ENCODE results near the gene MGAT4A.
"Not testable (repeated sequence)": the region's sequence is repeated elsewhere in the genome, so short reads cannot be mapped to it uniquely, and the experiment has no call there.

The MGAT4A gene

DNA sequence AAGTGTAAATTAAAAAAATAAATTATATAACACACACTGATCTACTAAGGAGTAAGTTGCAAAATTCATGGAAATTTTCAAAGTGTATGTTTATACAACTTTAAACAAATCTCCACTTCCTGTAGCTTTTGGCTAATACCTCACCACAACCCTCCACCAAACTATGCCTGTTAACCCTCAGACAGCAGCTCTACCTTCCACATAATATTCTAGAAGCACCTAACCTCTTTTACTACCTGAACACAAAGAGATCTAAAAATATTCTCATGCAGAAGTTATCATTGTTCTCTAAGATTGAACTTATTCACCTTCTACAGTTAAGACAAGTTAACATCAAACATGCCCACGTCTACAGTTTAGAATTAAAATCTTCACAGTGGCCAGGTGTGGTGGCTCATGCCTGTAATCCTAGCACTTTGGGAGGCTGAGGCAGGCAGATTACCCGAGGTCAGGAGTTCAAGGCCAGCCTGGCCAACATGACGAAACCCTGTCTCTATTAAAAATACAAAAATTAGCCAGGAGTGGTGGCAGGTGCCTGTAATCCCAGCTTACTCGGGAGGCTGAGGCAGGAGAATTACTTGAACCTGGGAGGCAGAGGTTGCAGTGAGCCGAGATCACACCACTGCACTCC is 2.7 kb downstream of the MGAT4A start:
- not testable (repeated sequence) for DNase-seq

DNA sequence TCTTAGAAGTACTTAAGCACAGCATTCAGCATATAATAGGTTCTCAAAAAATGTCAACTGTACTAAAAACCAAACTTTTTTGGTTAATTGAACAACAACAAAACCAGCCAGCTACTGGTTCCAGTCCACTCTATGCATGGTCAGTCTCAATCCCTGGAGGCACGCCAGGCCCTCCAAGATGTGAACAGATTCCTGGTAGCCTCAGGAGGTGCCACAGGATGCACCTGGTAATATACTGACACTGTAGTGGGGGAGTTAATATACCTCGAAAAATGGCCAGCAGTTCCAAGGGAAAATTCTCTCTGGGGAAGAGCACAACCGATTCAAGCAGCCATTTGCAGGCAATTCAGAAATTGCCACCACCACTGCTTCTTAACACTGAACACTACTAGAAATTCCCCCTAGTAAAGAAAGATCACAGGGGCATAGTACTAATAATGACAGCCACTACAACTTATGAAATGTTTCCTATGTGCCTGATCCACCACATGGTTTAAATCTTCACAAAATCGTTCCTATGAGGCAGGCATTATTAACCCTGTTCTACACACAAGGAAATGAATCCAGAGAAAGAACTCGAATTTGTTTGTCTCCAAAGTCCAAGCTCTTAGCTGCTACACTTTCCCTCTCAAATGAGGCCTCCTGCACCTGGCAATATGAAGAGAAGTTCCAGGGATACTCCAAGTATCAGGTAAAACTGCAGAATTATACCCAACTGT is 3.4 kb downstream of the MGAT4A start:
- DNase-seq, result no peak

DNA sequence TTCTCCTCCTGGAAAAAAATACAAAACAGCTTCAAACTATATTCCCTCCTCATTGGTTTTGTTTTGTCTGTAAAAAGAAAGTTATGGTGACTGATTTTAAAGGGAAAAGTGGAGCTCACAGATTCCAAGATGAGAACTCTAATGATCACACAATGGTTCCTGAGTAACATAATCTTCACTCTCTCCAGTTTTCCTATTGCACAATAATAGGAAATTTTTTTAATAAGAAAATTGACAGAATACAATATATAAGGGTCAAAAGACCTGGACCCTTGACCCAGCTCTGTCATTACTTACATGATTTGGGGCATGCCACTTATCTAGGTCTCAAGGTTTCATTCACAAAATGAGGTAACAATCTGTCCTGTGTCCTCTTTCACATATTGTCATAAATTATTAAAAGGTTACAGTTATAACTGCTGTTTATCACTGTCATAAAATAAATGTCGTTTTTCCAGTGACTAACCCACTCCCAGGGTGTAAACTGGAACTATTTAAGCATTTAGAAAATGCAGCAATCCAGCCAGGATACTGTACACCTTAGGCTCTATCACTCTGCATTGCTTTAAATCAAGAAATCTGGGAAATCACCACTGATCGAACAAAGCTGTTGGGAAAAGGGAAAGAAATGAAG is 4.1 kb downstream of the MGAT4A start:
- DNase-seq, result no peak

DNA sequence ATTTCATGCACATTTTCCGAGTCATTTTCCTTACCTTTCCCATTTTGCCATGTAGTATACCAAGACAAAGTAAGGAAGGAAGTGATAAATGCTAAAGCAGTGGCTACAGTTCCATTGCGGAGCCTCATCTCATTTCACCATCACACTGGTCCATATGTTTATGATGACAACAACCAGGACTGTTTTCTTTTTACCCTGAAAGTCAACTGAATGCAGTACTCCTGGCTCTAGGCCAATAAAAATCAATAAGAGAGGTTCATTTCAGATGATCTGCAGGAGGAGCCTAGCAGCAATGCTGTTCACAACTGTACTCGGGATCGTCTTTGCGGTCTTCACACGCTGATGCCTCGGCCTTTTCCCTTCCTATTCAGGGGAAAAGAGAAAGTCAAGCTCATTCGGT is 4.7 kb downstream of the MGAT4A start:
- DNase-seq, result no peak

DNA sequence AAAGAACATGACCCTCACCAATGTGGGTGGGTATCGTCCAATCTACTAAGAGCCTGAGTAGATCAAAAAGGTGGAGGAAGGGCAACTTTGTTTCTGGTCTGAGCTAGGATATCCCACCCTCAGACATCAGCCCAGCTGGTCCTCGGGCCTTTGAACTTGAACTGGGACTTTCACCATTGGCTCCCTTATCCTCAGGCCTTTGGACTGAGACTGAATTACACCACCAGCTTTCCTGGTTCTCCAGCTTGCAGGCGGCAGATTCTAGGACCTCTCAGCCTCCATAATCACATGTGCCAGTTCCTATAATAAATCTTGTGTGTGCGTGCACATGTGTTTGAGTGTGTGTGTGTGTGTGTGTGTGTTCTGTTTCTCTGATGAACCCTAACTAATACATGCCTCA is 10.6 kb downstream of the MGAT4A start:
- no peak for DNase-seq

DNA sequence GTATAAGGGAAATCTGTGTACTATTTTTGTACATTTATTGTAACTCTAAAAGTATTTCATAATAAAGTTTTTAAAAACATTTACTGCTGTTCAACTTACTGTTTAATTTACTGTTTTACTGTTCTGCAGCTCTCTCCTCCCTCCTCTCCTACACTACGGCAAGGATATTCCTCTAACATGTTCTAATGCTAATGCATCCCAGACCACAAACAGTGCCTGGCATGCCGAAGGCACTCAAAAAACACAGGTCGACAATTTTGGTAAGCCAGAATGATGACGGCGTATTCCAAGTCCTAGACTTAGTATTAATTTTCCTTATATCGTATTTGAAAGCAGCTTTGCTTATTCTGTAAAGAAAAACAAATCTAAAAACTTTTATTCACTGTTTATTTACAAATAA is 13.3 kb downstream of the MGAT4A start:
- DNase-seq, result no peak

DNA sequence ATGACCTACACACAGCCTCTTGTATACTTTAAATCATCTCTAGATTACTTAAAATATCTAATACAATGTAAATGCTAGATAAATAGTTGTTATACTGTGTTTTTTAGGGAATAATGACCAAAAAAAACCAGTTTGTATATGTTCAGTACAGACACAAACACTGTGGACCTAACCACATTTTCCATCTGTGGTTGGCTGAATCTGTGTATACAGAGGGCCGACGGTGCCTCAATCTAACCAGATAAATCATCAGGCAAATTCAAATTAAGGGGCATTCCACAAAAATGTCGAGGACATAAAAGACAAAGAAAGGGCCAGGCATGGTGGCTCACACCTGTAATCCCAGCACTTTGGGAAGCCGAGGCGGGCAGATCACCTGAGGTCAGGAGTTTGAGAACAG is 14.1 kb downstream of the MGAT4A start:
- DNase-seq, result no peak

DNA sequence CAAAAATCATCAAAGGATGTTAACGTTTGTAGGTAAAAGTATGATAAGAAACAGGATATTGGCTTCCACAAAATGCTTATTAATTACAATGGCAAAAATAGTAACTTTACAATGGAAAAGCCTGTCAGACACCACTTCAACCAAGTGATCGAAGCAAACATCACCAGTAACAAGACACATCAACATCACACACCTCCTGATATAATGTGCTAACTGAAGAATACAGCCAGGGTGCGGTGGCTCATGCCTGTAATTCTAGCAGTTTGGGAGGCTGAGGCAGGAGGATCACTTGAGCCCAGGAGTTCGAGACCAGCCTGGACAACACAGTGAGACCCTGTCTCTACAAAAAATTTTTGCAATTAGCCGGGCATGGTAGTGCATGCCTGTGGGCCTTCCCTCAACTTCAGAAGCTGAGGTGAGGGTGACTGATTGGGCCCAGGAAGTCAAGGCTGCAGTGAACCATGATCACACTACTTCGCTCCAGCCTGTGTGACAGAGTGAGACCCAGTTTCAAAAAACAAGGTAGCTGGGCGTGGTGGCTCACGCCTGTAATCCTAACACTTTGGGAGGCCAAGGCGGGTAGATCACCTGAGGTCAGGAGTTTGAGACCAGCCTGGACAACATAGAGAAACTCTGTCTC is 15.0 kb downstream of the MGAT4A start:
- no peak for DNase-seq

DNA sequence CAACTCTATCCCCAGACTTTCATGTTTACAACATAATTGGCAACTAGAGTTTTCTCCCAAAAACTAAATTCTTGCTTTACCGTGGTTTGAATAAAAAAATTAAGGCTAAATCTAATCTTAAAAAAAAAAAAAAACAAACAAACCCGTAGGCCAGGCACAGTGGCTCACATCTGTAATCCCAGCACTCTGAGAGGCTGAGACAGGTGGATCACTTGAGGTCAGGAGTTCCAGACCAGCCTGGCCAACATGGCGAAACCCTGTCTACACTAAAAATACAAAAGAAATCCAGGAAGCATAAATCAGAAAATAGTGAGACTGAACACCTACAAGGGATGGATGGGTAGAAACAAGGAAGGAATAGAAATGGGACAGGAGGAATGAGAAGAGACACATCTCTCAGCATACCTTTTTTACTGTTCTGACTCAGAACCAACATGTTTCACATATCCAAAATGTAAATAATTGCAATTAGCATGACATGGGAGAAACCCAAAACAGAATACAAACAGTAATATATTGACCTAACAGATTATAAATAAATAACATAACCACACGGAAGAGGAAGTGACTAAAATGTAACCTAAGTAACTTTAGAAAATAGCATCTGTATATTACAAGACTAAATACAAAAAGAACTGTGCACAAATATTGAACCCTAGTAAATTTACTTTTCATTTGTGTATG is 17.5 kb downstream of the MGAT4A start:
- no peak for DNase-seq

DNA sequence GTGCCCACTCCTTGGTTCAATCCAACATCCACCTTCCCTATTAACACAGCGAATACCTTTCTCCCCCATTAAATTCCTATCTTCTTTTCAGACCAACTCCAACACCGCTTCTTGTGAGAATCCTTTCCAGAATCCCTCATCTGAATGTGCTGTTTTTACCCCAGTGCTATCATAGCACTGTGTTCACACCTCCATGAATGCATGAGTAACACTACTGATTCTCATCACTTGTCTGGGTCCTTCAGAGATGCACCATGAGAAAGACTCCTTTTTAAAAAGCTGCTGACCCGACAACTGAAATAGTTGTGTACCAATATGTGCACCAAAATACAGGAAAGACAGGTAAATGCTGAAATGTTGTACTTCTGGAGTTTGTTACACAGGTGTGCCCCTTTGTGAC is 18.8 kb downstream of the MGAT4A start:
- no peak for DNase-seq

DNA sequence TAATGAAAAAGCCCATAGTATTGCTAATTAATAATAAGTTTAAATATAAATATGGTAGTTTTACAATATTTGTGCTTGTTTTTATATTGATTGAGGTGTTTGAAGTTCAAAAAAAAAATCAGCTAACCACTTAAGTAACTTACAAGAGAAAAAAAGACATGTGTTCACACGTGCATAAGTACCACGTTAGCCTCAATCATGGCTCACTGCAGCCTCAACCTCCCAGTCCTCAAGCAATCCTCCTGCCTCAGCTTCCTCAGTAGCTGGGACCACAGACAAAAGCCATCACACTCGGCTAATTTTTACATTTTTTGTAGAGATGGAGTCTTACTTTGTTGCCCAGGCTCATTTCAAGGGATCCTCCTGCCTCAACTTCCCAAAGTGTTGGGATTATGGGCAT is 19.4 kb downstream of the MGAT4A start:
- no peak for DNase-seq

DNA sequence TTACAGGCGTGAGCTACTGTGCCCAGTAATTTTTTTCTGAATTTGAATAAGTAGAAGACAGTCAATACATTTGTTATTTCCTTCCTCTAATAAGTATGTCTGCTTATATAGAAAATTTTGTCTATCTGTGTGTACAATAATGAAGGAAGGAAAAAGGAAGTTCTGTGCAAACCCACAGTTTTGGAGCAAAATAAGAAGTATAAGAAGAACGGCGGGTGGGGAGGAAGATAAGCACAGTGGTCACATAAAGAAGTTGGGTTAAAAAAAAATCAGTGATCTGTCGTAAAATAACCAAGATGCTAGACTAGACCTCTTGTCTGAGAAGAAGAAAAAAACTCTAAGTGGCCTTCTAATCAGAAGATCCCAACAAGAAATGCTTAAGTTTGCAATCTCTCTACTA is 20.2 kb downstream of the MGAT4A start:
- no peak for DNase-seq

DNA sequence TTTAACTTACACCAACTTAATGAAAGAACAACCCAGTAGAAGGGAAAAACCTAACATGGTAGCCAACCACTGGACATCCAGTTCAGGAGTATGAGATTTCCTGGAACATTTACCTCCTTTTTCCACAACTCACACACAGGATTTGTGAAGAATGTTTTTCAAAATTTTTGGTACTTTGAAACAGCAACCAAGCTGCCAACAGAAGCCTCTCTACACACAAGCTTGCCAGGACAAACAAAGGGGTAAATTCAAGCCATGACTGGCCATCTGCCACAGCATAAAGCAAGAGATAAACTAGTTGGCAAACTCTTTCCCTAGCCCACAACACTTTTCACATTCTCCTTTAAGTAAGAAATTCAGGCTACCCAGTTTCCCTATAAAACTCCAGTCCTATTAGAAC is 21.4 kb downstream of the MGAT4A start:
- no peak for DNase-seq

DNA sequence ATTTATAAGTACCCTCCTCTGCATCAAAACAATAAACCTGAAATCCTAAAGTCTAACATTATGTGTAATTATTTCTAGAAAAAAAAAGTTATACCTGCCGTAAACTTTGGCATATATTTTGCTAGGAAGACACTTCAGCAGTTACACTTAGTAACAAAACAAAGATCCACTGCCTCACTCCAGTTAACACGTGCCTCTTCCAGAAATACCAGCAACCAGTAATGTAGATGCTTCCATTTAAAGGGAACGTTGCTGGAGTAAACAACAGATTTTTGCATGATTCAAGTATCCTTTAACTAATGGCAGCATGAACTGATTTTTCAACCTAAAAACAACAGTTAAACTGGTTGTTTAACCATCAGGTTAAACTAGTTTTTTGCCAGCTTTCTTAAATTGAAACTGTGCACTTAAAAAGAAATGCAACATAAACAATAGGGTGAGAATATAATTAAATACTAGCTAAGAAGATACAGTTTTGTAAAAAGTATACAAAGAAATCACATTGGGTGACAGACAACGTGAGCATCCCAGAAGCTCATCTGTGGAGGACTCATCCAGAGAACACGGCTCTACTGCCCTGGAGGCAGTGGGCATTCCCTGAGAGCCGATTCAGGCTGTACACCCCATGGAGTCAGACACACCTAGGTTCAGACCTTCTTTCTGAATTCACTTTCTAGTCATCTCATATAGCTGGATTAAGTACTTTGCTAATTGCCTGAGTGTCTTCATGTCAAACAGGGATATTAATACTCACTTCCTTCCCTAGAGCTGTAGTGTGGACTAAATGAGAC is 22.3 kb downstream of the MGAT4A start:
- no peak for DNase-seq

DNA sequence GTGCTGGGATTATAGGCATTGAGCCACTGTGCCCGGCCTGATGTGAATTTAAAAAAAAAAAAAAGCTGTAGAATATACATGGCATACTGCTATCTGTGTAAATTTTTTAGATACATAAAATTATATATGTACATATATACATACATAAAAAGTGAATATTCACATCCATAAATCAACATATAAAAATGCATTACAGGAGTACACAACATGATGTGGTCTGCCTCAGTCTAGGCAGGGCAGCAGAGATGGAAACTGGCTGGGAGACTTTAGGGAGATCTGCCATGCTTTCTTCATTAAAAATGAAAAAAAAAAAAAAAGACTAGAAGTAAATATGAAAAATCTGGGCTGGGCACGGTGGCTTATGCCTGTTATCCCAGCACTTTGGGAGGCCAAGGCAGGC is 24.3 kb downstream of the MGAT4A start:
- no peak for DNase-seq

DNA sequence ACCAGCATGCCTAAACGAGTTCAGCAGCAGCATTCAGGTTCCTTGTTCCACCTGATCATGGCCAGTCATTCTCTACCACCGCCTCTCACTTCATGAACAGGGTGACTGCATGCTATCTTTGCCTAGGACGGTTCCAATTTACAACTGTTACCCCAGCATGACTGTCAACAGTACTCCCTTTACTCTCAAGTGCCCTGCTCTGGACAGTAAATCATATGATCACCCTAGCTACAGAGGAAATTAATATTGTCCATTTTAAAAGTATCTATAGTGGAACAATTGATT is 25.7 kb downstream of the MGAT4A start:
- no peak for DNase-seq

DNA sequence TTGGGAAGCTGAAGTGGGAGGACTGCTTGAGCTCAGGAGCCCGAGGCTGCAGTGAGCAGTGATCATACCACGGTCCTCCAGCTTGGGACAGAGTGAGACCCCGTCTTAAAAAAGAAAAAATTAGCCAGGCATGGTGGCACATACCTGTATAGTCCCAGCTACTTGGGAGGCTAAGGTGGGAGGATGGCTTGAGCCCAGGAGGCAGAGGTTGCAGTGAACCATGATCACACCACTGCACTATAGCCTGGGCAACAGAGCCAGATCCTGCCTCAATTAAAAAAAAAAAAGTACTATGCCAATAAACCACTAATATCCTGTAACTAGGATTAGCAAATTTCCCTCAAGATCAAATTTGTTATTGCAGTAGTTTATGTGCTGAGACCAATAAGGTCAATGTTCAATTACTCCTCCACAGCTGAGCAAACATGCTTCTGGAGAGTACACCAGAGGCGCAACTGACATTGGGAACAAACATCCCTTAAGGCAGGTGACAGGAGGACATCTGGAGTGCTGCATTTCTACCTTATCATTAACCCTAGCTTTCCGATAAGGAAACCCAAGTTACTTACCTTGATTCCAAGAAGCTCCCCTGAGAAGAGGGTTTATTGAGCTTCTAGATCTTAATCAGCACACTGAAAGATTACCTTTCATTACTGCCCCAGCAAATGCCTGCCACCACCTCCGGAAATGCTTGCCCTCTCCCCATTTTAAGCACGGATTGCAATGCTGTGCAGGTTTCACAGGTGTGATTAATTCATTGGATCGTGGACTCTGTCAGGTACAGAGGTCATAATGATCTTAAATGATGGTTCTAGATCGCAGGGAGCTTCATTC is 26.2 kb downstream of the MGAT4A start:
- DNase-seq, result no peak

DNA sequence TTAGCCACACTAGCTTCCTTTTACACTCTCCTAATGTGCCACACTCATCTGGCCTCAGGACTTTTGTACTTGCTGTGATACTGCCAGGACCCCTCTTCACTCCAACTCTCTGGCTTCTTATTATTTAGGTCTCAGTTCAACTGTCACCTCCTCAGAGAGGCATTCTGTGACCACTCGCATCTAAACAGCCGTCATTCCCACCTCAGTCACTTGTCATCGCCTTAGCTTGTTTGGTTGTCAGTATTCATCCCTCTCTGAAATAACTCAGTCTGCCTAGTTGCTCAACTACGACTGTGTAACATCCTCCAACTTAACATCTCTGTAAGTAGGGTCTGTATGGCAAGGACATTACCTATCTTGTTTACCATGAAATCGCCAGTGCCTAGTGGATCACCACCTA is 27.2 kb downstream of the MGAT4A start:
- no peak for DNase-seq

DNA sequence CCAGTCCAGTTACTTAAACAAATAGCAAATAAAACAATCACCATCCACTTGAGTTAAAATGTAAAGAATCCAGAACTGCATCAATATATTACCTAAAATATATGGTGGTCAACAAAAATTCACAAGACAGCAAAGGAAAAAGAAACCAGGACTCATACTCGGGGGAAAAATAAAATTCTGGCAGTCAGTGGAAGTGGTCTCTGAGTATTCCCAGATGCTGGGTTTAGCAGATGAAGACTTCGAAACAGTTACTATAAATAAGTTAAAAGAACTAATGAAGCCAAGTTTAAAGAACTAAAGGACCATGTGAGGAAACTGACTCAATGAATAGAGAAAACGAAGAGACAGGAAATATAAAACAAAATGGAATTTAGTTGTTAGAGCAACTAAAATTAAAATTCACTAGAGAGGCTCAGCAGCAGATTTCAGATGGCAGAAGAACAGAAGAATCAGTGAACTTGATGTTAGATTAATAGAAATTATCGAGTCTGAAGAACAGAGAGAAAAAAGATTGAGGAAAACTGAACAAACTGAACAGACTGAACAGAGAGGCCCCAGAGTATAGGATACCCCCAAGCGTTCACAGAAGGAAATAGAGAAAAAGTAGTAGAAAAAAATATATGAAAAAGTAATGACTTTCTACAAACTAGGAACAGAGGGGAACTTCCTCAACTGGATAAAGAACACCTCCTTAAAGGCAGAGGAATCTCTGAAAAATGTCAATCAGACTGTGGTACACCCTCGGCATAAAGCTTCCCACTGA is 27.9 kb downstream of the MGAT4A start:
- DNase-seq, result no peak

DNA sequence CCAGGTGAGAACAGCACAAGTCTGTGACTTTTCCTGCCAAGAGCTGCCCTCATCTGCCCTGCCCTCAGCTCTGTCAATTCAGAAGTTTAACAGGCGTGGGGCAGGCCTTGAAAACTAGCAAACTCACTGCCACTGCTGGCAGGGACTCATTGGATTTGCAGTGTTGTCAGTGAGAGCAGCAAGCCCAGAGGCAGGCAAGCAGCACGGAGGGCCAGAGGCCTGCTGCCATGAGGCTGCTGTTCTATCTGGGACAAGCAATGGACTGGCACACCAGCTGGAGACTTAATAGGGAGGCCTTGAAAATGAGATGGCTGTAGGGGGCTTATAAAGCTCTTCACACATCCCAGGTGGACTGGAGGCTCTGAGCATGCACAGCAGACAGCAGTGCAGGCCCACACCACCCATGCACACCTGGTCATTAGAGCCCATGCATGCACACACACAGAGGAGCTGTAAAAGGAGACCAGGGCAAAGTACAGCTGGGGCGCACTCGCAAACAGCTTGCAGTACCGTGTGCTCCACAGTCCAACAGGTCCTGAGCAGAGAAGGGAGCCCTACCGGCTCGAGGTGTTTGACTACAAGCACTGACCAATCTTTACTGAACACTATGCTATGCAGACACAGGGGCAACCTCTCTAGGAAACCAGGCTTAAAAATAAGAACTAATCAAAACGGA is 28.7 kb downstream of the MGAT4A start:
- DNase-seq, result no peak

DNA sequence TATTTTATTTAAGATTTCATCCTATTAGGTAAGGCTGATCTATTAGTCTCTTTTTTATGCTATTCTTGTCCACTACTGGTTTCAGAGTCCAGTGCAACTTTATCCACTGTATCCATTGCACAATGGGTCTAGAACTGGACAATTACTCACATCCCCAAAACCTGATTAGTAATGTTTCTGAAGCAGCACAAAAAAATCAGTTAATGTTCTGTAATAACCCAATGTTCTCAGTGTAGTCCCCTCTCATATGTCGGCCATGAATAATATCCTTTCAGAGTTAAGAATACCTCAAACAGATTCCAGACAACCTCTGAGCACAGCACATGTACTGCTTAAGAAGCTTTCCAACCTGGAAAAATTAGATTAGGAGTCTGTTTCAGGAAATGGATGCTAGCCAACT is 29.7 kb downstream of the MGAT4A start:
- no peak for DNase-seq
